Smooth muscle cell (in vitro differentiated cells): ENCODE results near the gene DISC1. TPM values are rescaled to one million over a fixed set of nuclear protein-coding genes. Genes with fewer than 3 reads are reported as not detected.
A peak's percentile ranks its signal among the peaks of the same experiment; 100 is the strongest.

Source experiments
- DNase-seq: peaks from one replicate; lab custom pipeline; 2025; ENCODE audit not compliant: unreplicated experiment; lab: John Stamatoyannopoulos, UW
- H2AFZ ChIP-seq: fragments of 200-600 bp; sonication (generic); 2 replicates; pipeline ENCODE4 v1.6.0; 2016; ENCODE audit warnings: antibody characterized with exemption, low read depth, mild to moderate bottlenecking
- H3F3A ChIP-seq: fragments of 200-600 bp; sonication (generic); 2 replicates; pipeline ENCODE4 v1.6.0; 2017; ENCODE audit warnings: antibody characterized with exemption, low read depth
- H3K27ac ChIP-seq: fragments of 200-600 bp; sonication (generic); 2 replicates; pipeline ENCODE4 v1.5.1; 2016; ENCODE audit warnings: low read depth, mild to moderate bottlenecking
- H3K27me3 ChIP-seq: fragments of 200-600 bp; sonication (generic); 2 replicates; pipeline ENCODE4 v1.6.1; 2016; ENCODE audit warnings: low read depth, mild to moderate bottlenecking
- H3K36me3 ChIP-seq: fragments of 200-600 bp; sonication (generic); 2 replicates; pipeline ENCODE4 v1.5.1; 2016; ENCODE audit warnings: low read depth
- H3K4me1 ChIP-seq: fragments of 200-600 bp; sonication (generic); 2 replicates; pipeline ENCODE4 v1.5.1; 2016; ENCODE audit warnings: low read depth
- H3K4me2 ChIP-seq: fragments of 200-600 bp; sonication (generic); 2 replicates; pipeline ENCODE4 v1.6.0; 2016; ENCODE audit warnings: mild to moderate bottlenecking
- H3K4me3 ChIP-seq: fragments of 200-600 bp; sonication (generic); 2 replicates; pipeline ENCODE4 v1.5.1; 2016; ENCODE audit warnings: mild to moderate bottlenecking
- H3K79me2 ChIP-seq: fragments of 200-600 bp; sonication (generic); 2 replicates; pipeline ENCODE4 v1.6.0; 2016; ENCODE audit warnings: low read depth, mild to moderate bottlenecking
- H3K9ac ChIP-seq: fragments of 200-600 bp; sonication (generic); 2 replicates; pipeline ENCODE4 v1.6.0; 2016; ENCODE audit warnings: low read depth
- H3K9me3 ChIP-seq: fragments of 200-600 bp; sonication (generic); replicated peaks from 2 replicates; pipeline ENCODE4 v1.5.1; 2016; ENCODE audit warnings: low read depth
- H4K20me1 ChIP-seq: fragments of 200-600 bp; sonication (generic); 2 replicates; pipeline ENCODE4 v1.6.0; 2016; ENCODE audit warnings: low read depth
- WGBS: methylation state at CpG from one replicate; pipeline ENCODE4 v1.1.7; 2016; ENCODE audit warnings: low lambda C conversion rate; 5-methylcytosine and 5-hydroxymethylcytosine counted together
- polyA plus RNA-seq: library from polyadenylated mRNA; unstranded; fragments of >200 nt; fragmentation: Nextera tagmentation; extraction: Ambion mirVana; gene quantifications from 2 replicates; pipeline ENCODE4 v1.2.1, GENCODE V29; 2016
- total RNA-seq: library from RNA; depleted of rRNA; stranded (reverse); fragments of >200 nt; gene quantifications from 2 replicates; pipeline ENCODE4 v1.2.3, GENCODE V29; 2014
- TF ChIP-seq, protein P1 (sequence below): fragments of 200-600 bp; sonication (generic); IDR thresholded peaks from 2 replicates; pipeline ENCODE4 v1.5.1; 2017; ENCODE audit warnings: borderline replicate concordance, mild to moderate bottlenecking, antibody characterized with exemption; ENCODE audit not compliant: insufficient read depth, poor library complexity, severe bottlenecking

Gene DISC1
- total and polyA plus RNA-seq, 2 experiments from 2014 or later = 0.89 to 4.3 TPM

DNA sequence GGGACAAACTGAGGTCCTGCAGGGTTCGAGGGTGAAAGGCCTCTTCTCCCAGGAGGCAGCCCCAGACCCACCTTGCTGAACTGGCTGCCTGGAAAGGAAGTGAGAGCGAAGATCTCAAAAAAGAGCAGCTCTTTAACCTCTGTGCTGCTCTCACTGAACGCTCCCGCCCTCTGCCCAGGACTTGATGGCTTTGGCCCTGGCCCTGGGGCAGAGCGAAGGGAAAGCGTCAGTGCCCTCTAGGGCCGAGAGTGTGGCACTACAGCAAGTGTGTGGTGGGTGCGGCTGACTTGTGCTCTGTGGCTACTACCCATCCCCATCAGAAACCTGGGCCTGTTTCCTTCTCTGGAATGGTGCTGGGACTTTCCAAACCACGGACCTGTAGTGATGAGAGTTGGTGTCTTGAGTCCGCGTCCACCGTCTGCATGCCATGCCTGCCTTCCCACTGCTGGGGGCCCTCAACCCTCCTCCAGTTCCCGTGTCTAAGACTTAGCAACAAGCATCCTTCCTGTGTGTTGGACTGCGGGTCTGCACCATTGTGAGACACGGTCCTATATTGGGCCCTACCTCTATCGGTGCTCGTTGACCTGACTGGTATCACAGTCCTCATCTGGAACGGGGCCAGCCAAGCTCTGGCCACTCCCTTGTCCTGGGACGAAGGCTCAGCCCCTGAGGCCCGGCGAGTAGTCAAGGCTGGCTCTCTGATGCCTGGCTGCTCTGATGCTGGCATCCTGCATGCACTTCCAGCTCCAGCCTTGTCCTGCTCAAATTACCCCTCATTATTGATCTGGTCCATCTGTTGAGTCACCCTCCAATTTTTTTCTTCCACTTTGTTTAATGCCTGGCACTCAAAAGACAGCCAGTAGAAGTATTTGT is 180.3 kb downstream of the DISC1 start:
- no peak overlapping the region for H2AFZ ChIP-seq
- no peak overlapping the region for H3K4me2 ChIP-seq
- 65% methylated on average over 21 of the region's 21 CpGs for WGBS
- no peak for DNase-seq
- no peaks in the 10 kb centered on the region for H3K9me3 ChIP-seq
- no peaks in the 10 kb centered on the region for H4K20me1 ChIP-seq
- H3F3A ChIP-seq = no peaks in the 10 kb centered on the region
- H3K36me3 ChIP-seq = no peaks in the 10 kb centered on the region
- no peak overlapping the region for H3K27ac ChIP-seq
- no peaks in the 10 kb centered on the region for H3K79me2 ChIP-seq
- no peak overlapping the region for H3K9ac ChIP-seq
- TF ChIP-seq, protein P1, sequence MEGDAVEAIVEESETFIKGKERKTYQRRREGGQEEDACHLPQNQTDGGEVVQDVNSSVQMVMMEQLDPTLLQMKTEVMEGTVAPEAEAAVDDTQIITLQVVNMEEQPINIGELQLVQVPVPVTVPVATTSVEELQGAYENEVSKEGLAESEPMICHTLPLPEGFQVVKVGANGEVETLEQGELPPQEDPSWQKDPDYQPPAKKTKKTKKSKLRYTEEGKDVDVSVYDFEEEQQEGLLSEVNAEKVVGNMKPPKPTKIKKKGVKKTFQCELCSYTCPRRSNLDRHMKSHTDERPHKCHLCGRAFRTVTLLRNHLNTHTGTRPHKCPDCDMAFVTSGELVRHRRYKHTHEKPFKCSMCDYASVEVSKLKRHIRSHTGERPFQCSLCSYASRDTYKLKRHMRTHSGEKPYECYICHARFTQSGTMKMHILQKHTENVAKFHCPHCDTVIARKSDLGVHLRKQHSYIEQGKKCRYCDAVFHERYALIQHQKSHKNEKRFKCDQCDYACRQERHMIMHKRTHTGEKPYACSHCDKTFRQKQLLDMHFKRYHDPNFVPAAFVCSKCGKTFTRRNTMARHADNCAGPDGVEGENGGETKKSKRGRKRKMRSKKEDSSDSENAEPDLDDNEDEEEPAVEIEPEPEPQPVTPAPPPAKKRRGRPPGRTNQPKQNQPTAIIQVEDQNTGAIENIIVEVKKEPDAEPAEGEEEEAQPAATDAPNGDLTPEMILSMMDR = peak; percentile 42
- no peaks in the 10 kb centered on the region for H3K27me3 ChIP-seq
- no peak overlapping the region for H3K4me3 ChIP-seq
- H3K4me1 ChIP-seq = no peaks in the 10 kb centered on the region

DNA sequence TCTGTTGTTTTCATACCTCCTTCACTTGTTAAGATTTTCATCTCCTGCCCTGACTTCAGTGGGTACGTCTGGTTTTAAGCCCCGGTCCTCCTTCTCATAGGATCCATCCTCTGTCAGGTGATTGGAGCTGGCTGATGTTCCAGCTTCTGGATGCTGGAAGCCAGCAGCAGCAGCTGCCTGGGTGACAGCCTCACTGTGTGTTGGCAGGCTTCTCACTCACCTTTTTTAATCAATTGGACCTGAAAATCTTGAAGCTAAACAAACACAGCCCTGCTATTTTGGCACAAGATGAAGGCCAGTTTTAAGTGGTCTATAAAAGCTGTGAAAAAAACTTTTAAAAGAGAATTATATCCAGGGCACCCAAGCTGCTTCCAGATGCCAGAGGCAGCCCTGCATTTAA is 181.0 kb downstream of the DISC1 start:
- no peaks in the 10 kb centered on the region for H4K20me1 ChIP-seq
- no peaks in the 10 kb centered on the region for H3K79me2 ChIP-seq
- no peaks in the 10 kb centered on the region for H3K4me1 ChIP-seq
- H3K9ac ChIP-seq = no peak overlapping the region
- H3K36me3 ChIP-seq = no peaks in the 10 kb centered on the region
- H3K4me3 ChIP-seq = no peak overlapping the region
- no peaks in the 10 kb centered on the region for H3K27me3 ChIP-seq
- H3K9me3 ChIP-seq = no peaks in the 10 kb centered on the region
- no peak overlapping the region for H2AFZ ChIP-seq
- no peak overlapping the region for H3K4me2 ChIP-seq
- DNase-seq = no peak
- WGBS = 93% methylated on average over 2 of the region's 2 CpGs
- no peaks in the 10 kb centered on the region for H3F3A ChIP-seq
- TF ChIP-seq, protein P1 = no peak
- H3K27ac ChIP-seq = no peak overlapping the region

DNA sequence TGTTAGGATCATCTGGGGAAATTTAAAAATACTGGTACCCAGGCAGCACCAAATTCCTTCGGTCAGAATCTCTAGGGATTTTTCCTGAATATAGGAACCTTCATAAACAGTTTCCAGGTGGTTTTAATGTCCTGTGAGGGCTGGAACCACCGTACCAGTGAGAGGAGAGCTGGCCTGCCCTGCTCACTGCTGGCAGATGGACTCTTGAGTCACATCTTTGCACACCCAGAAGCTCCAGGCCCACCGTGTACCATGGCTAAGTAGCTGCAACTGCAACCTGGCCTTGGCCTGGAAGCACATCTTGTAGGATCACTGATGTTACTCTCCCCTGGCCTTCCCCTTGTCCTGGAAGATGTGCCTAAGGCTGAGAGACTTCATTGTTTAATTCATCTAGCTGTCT is 181.5 kb downstream of the DISC1 start:
- no peaks in the 10 kb centered on the region for H3F3A ChIP-seq
- no peaks in the 10 kb centered on the region for H3K9me3 ChIP-seq
- no peak overlapping the region for H3K27ac ChIP-seq
- H3K27me3 ChIP-seq = no peaks in the 10 kb centered on the region
- 87% methylated on average over 3 of the region's 3 CpGs for WGBS
- no peak overlapping the region for H3K9ac ChIP-seq
- no peaks in the 10 kb centered on the region for H3K4me1 ChIP-seq
- H3K36me3 ChIP-seq = no peaks in the 10 kb centered on the region
- DNase-seq = no peak
- H3K4me2 ChIP-seq = no peak overlapping the region
- H3K79me2 ChIP-seq = no peaks in the 10 kb centered on the region
- no peak overlapping the region for H3K4me3 ChIP-seq
- TF ChIP-seq, protein P1 = no peak
- H4K20me1 ChIP-seq = no peaks in the 10 kb centered on the region
- no peak overlapping the region for H2AFZ ChIP-seq

DNA sequence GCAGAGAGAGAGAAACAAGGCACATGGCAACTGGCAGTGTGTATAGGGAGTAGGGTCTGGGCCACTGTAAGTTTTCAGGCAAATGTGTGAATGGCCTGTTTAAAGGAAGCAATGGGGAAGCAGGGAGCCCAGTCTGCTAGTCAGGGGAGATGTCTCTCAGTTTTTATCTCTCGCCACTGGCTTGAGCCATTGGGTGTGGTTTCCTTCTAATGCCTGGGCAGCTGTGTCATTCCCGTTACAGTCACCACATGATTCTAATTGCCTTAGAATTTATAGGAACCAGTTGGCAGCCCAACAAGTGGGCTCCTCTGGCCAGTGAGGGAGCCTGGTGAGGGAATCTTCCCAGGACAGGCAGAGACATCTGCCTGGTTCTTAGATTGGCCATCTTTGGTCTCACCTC is 182.4 kb downstream of the DISC1 start:
- no peak overlapping the region for H3K4me3 ChIP-seq
- H3K27me3 ChIP-seq = no peaks in the 10 kb centered on the region
- H3K4me1 ChIP-seq = no peaks in the 10 kb centered on the region
- H3K27ac ChIP-seq = no peak overlapping the region
- no peaks in the 10 kb centered on the region for H3F3A ChIP-seq
- 9% methylated on average over 2 of the region's 2 CpGs for WGBS
- H3K9me3 ChIP-seq = no peaks in the 10 kb centered on the region
- TF ChIP-seq, protein P1 = no peak
- no peaks in the 10 kb centered on the region for H3K79me2 ChIP-seq
- H3K36me3 ChIP-seq = no peaks in the 10 kb centered on the region
- H4K20me1 ChIP-seq = no peaks in the 10 kb centered on the region
- peak overlapping the region; percentile 46 for H3K4me2 ChIP-seq
- H3K9ac ChIP-seq = no peak overlapping the region
- DNase-seq = no peak
- H2AFZ ChIP-seq = no peak overlapping the region
